Fibroblast of lung (primary cell): ENCODE measurements around the gene FIP1L1. TPM values are rescaled to one million over a fixed set of nuclear protein-coding genes. Genes with fewer than 3 reads are reported as not detected.

Experiments used
- DNase-seq, 2 donors: peaks; one replicate each; pipeline versions ENCODE4 v3.0.0 to v3.0.0-alpha.2; 2010; ENCODE audit warnings: low read depth in 2 of 2
- H2AFZ ChIP-seq: 2 replicates; pipeline ENCODE4 v1.5.1; 2012; ENCODE audit warnings: low read length, control low read depth, inconsistent platforms
- H3K27ac ChIP-seq: 2 replicates; pipeline ENCODE4 v1.5.1; 2011; ENCODE audit warnings: low read length, control low read depth; ENCODE audit not compliant: insufficient read depth
- H3K27me3 ChIP-seq: 2 replicates; pipeline ENCODE4 v1.5.1; 2011; ENCODE audit warnings: mild to moderate bottlenecking, low read length; ENCODE audit not compliant: control insufficient read depth, insufficient read depth
- H3K36me3 ChIP-seq: 2 replicates; pipeline ENCODE4 v1.5.1; 2011; ENCODE audit warnings: low read length; ENCODE audit not compliant: control insufficient read depth, insufficient read depth
- H3K4me1 ChIP-seq: 2 replicates; pipeline ENCODE4 v1.5.1; 2011; ENCODE audit warnings: low read length; ENCODE audit not compliant: control insufficient read depth, insufficient read depth; ENCODE audit errors: extremely low read depth
- H3K4me2 ChIP-seq: 2 replicates; pipeline ENCODE4 v1.5.1; 2011; ENCODE audit warnings: low read length, control low read depth; ENCODE audit not compliant: insufficient read depth; ENCODE audit errors: extremely low read depth
- H3K4me3 ChIP-seq, 4 experiments: fragments of 200-600 bp in 1 of 4; sonication (generic) in 1 of 4; replicated peaks in 1 of 4; 2 replicates each; pipeline ENCODE4 v1.5.1; 2011 to 2016; ENCODE audit warnings: low read length in 4 of 4, low read depth in 3 of 4, mild to moderate bottlenecking in 3 of 4, control low read depth in 2 of 4, inconsistent platforms in 1 of 4, mixed read lengths in 1 of 4; ENCODE audit not compliant: insufficient read depth in 1 of 4; ENCODE audit errors: control extremely low read depth in 1 of 4
- H3K79me2 ChIP-seq: 2 replicates; pipeline ENCODE4 v1.5.1; 2012; ENCODE audit warnings: mild to moderate bottlenecking, low read length, inconsistent platforms; ENCODE audit not compliant: control insufficient read depth, insufficient read depth
- H3K9ac ChIP-seq: 2 replicates; pipeline ENCODE4 v1.5.1; 2011; ENCODE audit warnings: mild to moderate bottlenecking, low read length, control low read depth; ENCODE audit not compliant: insufficient read depth
- H3K9me3 ChIP-seq: 2 replicates; pipeline ENCODE4 v1.5.1; 2012; ENCODE audit warnings: low read depth, low read length; ENCODE audit not compliant: control insufficient read depth, insufficient read depth
- H4K20me1 ChIP-seq: 2 replicates; pipeline ENCODE4 v1.5.1; 2011; ENCODE audit warnings: low read length; ENCODE audit not compliant: control insufficient read depth, insufficient read depth; ENCODE audit errors: extremely low read depth
- EZH2 ChIP-seq: IDR thresholded peaks from 2 replicates; pipeline ENCODE4 v1.5.1; 2012; ENCODE audit warnings: low read length, control low read depth, mild to moderate bottlenecking; ENCODE audit errors: missing control alignments
- polyA plus RNA-seq, 2 donors: library from polyadenylated mRNA; depleted of rRNA in 1 of 2; stranded (reverse) in 1 of 2; unstranded in 1 of 2; fragments of >200 nt; gene quantifications; 2 replicates each; pipeline ENCODE4 v1.2.1, GENCODE V29; 2011 to 2012; ENCODE audit warnings: missing spikeins in 1 of 2
- total RNA-seq: library from RNA; depleted of rRNA; stranded (reverse); fragments of >200 nt; gene quantifications from 2 replicates; pipeline ENCODE4 v1.2.1, GENCODE V29; 2014
- TF ChIP-seq, protein P1 (sequence below), 2 donors: IDR thresholded peaks in 1 of 2; conservative IDR thresholded peaks in 1 of 2; 1 replicate in 1 of 2; 2 replicates in 1 of 2; pipeline ENCODE4 v1.5.1; 2011 to 2012; ENCODE audit warnings: low read length in 2 of 2, control low read depth in 1 of 2, inconsistent platforms in 1 of 2, low read depth in 1 of 2, mild to moderate bottlenecking in 1 of 2

Gene FIP1L1
- total and polyA plus RNA-seq, 2 donors (not counting 1 experiment from before 2014, with no cell fraction given), result 22.3 to 98.3 TPM

DNA sequence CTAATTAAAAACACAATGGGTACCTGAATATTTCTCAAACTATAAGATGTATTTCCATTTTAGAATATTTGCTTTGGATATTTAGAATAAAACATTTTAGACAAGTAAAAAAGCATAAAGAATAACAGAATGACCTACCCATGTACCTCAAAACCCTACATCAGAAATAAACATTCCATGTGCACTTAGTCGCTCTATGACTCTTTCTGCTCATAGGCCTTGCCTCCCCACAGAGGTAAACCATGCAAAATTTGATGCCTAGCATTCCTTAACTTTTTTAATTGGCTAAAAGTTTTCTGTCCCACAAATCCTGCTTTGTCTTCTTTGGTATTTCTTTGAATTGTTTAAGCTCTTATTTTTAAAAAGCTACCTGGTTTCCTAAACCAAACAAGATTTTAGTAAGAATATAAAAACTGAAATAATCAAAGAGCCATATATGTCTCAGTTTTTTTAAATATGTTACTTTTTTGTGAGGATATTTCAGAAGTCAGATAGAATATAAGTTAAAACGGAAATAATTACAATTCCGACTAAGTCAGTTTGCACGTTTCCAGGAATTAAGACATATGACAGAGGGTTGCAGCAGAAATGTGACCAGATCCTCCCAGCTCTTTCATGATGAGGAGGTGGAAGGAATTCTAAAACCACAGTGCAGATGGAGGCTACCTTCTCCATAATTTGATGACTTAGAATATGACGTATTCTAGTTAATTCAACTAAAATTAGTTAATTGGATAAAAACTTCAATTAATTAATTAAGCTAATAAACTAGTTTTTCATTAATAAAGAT lies 102.5 kb downstream of the FIP1L1 start:
- Histone ChIP-seq H3K4me2 (no peak overlapping the region), H3K27ac (peak overlapping the region; percentile 46), H3K9ac (no peak overlapping the region)

DNA sequence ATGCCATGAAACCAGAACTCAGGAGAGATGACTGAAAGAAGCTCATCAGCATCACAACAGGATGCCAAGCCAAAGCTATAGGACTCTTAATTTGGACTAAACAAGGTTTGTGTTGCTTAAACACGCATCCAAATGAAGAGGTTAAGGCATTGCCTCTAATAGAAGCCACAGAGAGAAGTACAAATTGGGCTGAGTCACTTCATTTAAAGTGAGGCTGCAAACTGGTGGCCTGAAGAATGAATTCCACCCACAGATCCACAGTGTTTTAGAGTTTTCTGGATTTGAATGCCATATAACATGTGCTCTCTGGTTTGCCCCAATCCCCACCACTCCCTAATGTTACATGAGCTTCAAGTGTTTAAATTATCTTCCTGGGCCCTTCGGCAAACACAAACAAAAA lies 103.5 kb downstream of the FIP1L1 start:
- TF ChIP-seq, protein P1, sequence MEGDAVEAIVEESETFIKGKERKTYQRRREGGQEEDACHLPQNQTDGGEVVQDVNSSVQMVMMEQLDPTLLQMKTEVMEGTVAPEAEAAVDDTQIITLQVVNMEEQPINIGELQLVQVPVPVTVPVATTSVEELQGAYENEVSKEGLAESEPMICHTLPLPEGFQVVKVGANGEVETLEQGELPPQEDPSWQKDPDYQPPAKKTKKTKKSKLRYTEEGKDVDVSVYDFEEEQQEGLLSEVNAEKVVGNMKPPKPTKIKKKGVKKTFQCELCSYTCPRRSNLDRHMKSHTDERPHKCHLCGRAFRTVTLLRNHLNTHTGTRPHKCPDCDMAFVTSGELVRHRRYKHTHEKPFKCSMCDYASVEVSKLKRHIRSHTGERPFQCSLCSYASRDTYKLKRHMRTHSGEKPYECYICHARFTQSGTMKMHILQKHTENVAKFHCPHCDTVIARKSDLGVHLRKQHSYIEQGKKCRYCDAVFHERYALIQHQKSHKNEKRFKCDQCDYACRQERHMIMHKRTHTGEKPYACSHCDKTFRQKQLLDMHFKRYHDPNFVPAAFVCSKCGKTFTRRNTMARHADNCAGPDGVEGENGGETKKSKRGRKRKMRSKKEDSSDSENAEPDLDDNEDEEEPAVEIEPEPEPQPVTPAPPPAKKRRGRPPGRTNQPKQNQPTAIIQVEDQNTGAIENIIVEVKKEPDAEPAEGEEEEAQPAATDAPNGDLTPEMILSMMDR (conservative IDR thresholded peaks at IDR 0.05 in 1 of 2, IDR thresholded peaks at IDR 0.05 in 1 of 2; ENCODE audit: low read depth in 1 of 2, low read length in 2 of 2), result no peak
- TF ChIP-seq EZH2, result no peak
- H3K4me3 ChIP-seq, result no peak overlapping the region
- H3K27ac ChIP-seq, result no peak overlapping the region
- H3K9me3 ChIP-seq, result no peaks in the 10 kb centered on the region
- peaks cover 16% of the 10 kb centered on the region for H3K4me1 ChIP-seq
- no peaks in the 10 kb centered on the region for H4K20me1 ChIP-seq
- peak in 1 of 2 donors; percentile 44 for DNase-seq
- H2AFZ ChIP-seq, result no peak overlapping the region
- H3K27me3 ChIP-seq, result no peaks in the 10 kb centered on the region
- H3K79me2 ChIP-seq, result no peaks in the 10 kb centered on the region
- no peak overlapping the region for H3K9ac ChIP-seq
- no peaks in the 10 kb centered on the region for H3K36me3 ChIP-seq
- no peak overlapping the region for H3K4me2 ChIP-seq

More for the DNA sequence above, 102.5 kb downstream of the FIP1L1 start:
- no peak overlapping the region for H2AFZ ChIP-seq
- no peaks in the 10 kb centered on the region for H3K9me3 ChIP-seq
- TF ChIP-seq, protein P1 (conservative IDR thresholded peaks at IDR 0.05 in 1 of 2, IDR thresholded peaks at IDR 0.05 in 1 of 2; ENCODE audit: low read depth in 1 of 2, low read length in 2 of 2), result no peak
- TF ChIP-seq EZH2, result no peak
- H3K27me3 ChIP-seq, result no peaks in the 10 kb centered on the region
- peaks cover 20% of the 10 kb centered on the region for H3K4me1 ChIP-seq
- no peak overlapping the region for H3K4me3 ChIP-seq
- peak in 1 of 2 donors; percentile 88 for DNase-seq
- H3K36me3 ChIP-seq, result no peaks in the 10 kb centered on the region
- H4K20me1 ChIP-seq, result no peaks in the 10 kb centered on the region
- no peaks in the 10 kb centered on the region for H3K79me2 ChIP-seq

DNA sequence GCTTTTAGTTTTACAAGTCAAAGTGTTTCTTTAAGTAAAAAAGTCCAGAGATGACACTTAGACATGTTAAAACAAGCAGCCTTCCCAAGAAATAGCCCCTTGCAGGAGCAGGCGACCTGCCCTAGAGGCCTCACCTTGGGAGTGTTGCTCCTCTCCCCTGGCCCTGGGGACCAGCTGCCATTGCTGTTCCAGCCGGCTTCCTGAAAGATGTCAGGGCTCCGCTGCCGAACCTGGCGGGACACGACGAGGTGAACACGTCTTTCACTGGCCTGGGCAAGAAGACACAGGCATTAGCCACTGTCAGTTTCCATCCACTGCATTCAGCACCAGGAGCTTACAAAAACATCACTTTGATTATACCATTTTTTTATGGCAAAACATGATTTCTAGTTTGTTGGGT lies 104.1 kb downstream of the FIP1L1 start:
- H3K36me3 ChIP-seq, result no peaks in the 10 kb centered on the region
- H3K4me2 ChIP-seq, result no peak overlapping the region
- TF ChIP-seq EZH2, result no peak
- TF ChIP-seq, protein P1 (conservative IDR thresholded peaks at IDR 0.05 in 1 of 2, IDR thresholded peaks at IDR 0.05 in 1 of 2; ENCODE audit: low read depth in 1 of 2, low read length in 2 of 2), result no peak
- H4K20me1 ChIP-seq, result no peaks in the 10 kb centered on the region
- H3K27ac ChIP-seq, result no peak overlapping the region
- H3K9ac ChIP-seq, result no peak overlapping the region
- H3K79me2 ChIP-seq, result no peaks in the 10 kb centered on the region
- no peak for DNase-seq
- peaks cover 13% of the 10 kb centered on the region for H3K4me1 ChIP-seq
- no peak overlapping the region for H2AFZ ChIP-seq
- H3K27me3 ChIP-seq, result no peaks in the 10 kb centered on the region
- H3K9me3 ChIP-seq, result no peaks in the 10 kb centered on the region
- no peak overlapping the region for H3K4me3 ChIP-seq
